Activated T-helper 2 cell treated with anti-CD3 and anti-CD28 coated beads, Interferon-gamma antibody, Interleukin-2, Interleukin-4, amounts not matched to agents 10 μg/mL and 5 μg/mL and 100 μg/mL, durations not matched to agents 14 hours and 24 hours and 36 hours (primary cell): Measurements from ENCODE around the gene UPK1B. TPM values are rescaled to one million over a fixed set of nuclear protein-coding genes. Genes with fewer than 3 reads are reported as not detected.

Experiments
- total RNA-seq: library from RNA; stranded (reverse); gene quantifications from 2 replicates; pipeline ENCODE4 v1.2.3, GENCODE V29; 2022

Gene UPK1B
- total RNA-seq, 1 donor from 2014 or later = not detected

Other genes starting within 250 kb of the UPK1B start
- gene IGSF11, start 138.8 kb upstream of the UPK1B start, total RNA-seq = 0.21 TPM in 1 of 2 replicates, not detected in the other
- gene TEX55, start 27.4 kb upstream of the UPK1B start, total RNA-seq = not detected in 2 replicates
- gene B4GALT4, start 67.3 kb downstream of the UPK1B start, total RNA-seq = 17.2 and 20.1 TPM in 2 replicates
- gene ARHGAP31, start 120.8 kb downstream of the UPK1B start, total RNA-seq = 13.2 and 14.0 TPM in 2 replicates